Ishikawa (cell line): Measurements from ENCODE around the gene AOX1.

Experiments
- CEBPB ChIP-seq: IDR thresholded peaks from 2 replicates; pipeline ENCODE4 v1.6.1; 2012
- CREB1 ChIP-seq: IDR thresholded peaks from 2 replicates; pipeline ENCODE4 v1.6.1; 2012; ENCODE audit warnings: low read depth
- EGR1 ChIP-seq: IDR thresholded peaks from 2 replicates; pipeline ENCODE4 v1.6.1; 2012
- EP300 ChIP-seq: IDR thresholded peaks from 2 replicates; pipeline ENCODE4 v1.6.1; 2012; ENCODE audit warnings: borderline replicate concordance
- FOXM1 ChIP-seq: IDR thresholded peaks from 2 replicates; pipeline ENCODE4 v1.6.1; 2012; ENCODE audit warnings: low read depth, borderline replicate concordance
- NFIC ChIP-seq: IDR thresholded peaks from 2 replicates; pipeline ENCODE4 v1.6.1; 2012
- RAD21 ChIP-seq: IDR thresholded peaks from 2 replicates; pipeline ENCODE4 v1.6.1; 2012; ENCODE audit warnings: low read depth
- REST ChIP-seq: IDR thresholded peaks from 2 replicates; pipeline ENCODE4 v1.6.1; 2012; ENCODE audit warnings: low read depth, mild to moderate bottlenecking
- TAF1 ChIP-seq: IDR thresholded peaks from 2 replicates; pipeline ENCODE4 v1.6.1; 2012; ENCODE audit warnings: low read depth, mild to moderate bottlenecking
- TCF12 ChIP-seq: IDR thresholded peaks from 2 replicates; pipeline ENCODE4 v1.6.1; 2012; ENCODE audit warnings: low read depth
- TEAD4 ChIP-seq: IDR thresholded peaks from 2 replicates; pipeline ENCODE4 v1.6.1; 2012
- YY1 ChIP-seq: IDR thresholded peaks from 2 replicates; pipeline ENCODE4 v1.6.1; 2012; ENCODE audit warnings: low read depth
- ZBTB7A ChIP-seq: IDR thresholded peaks from 2 replicates; pipeline ENCODE4 v1.6.1; 2012; ENCODE audit warnings: low read depth
- TF ChIP-seq, protein P1 (sequence below): IDR thresholded peaks from 2 replicates; pipeline ENCODE4 v1.6.1; 2012
- TF ChIP-seq, protein P2 (sequence below): IDR thresholded peaks from 2 replicates; pipeline ENCODE4 v1.6.1; 2012

Gene AOX1

DNA sequence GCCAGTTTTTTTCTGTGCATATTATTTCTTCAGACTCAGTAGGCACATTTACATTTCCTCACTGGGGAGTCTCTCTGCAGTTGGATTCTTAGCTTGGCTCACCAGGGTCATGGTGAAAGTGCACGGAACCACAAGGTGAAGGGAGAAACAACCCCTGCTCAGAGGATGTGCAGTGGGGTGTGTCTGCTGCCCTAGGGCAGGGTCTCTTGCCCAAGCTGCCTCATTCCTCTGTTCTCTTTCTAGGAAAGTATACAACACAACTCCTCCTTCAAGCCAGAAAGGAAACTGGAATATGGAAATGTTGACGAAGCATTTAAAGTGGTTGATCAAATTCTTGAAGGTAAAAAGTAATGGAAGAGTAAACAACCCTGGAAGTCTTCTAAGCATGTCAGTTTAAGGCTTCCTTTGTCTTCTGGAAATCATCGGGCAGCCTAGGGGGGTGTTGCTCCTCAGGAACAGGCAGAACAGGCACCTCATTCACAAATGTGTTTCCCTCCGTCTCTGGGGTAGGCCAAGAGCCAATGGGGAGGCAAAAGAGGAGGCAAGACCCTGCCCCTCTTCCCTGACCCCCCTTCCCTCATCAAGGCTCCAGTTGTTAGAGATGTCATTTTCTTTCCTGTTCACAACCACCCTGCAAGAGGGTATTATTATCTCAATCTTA, 41.4 kb downstream of the AOX1 start:
- TF ChIP-seq EP300 (no peak), ZBTB7A (no peak), NFIC (no peak), TCF12 (no peak), TAF1 (no peak), RAD21 (no peak), CREB1 (no peak), FOXM1 (no peak), CEBPB (no peak), EGR1 (no peak), YY1 (no peak), TEAD4 (no peak), REST (no peak)
- TF ChIP-seq, protein P1, sequence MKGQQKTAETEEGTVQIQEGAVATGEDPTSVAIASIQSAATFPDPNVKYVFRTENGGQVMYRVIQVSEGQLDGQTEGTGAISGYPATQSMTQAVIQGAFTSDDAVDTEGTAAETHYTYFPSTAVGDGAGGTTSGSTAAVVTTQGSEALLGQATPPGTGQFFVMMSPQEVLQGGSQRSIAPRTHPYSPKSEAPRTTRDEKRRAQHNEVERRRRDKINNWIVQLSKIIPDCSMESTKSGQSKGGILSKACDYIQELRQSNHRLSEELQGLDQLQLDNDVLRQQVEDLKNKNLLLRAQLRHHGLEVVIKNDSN: no peak
- TF ChIP-seq, protein P2, sequence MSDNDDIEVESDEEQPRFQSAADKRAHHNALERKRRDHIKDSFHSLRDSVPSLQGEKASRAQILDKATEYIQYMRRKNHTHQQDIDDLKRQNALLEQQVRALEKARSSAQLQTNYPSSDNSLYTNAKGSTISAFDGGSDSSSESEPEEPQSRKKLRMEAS: no peak

DNA sequence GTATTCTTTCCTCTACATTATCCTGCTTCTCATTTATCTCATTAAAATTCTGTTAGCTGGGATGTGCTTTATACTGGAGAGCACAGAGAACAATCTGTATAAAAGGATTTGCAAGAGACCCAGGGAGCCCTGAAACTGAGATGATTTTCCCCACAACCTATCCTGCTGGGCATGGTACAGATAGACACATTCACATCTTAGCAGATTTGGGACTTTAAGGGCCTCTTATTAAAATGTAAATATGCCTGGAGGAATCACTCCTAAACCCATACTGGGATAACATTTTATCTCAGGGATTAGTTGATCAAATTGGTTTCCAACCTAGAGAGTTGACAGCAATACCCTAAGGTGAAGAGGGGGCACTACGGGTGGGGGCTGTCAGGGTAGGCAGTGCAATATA, 45.5 kb downstream of the AOX1 start:
- TF ChIP-seq TCF12 (no peak), RAD21 (no peak), TAF1 (no peak), EGR1 (no peak), NFIC (no peak), ZBTB7A (no peak), EP300 (no peak), TEAD4 (no peak), CREB1 (no peak), CEBPB (no peak), REST (no peak), FOXM1 (no peak), YY1 (no peak)
- TF ChIP-seq, protein P1: no peak
- TF ChIP-seq, protein P2: no peak

DNA sequence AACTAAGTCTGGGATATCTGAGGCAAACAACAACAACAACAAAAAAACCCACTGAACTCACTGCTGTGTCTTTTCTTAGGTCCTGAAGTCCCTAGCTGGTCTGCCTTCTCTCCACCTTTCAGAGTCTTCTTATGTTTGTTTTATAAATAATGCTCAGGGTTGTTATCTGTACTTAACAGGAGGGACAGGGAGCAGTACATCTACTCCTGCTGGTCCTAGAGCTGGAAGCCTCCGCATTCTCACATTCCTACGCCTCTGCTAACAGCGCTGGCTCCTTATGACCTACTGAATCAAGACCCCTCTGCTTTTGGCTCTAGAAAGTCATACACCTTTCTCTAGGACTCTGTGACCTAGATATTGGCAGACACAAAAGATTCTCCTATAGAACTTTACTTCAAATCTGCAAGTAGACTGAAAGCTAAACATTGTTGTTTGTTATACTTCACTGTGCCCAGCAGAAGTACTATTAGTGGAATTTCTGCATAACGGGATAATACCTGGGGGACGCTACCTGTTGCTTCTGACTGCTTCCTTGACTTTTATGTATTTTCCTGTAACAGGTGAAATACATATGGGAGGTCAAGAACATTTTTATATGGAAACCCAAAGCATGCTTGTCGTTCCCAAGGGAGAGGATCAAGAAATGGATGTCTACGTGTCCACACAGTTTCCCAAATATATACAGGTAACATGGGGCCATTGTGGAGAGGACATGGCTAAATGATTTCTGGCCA, 48.6 kb downstream of the AOX1 start:
- no peak for TF ChIP-seq TAF1
- TF ChIP-seq TEAD4: no peak
- no peak for TF ChIP-seq TCF12
- TF ChIP-seq, protein P2: no peak
- no peak for TF ChIP-seq CEBPB
- TF ChIP-seq EGR1: no peak
- no peak for TF ChIP-seq ZBTB7A
- TF ChIP-seq REST: no peak
- TF ChIP-seq, protein P1: no peak
- TF ChIP-seq CREB1: no peak
- TF ChIP-seq FOXM1: no peak
- no peak for TF ChIP-seq EP300
- no peak for TF ChIP-seq RAD21
- TF ChIP-seq YY1: no peak
